Renal cortical epithelial cell (primary cell): Measurements from ENCODE around the gene MARCHF3. TPM values are rescaled to one million over a fixed set of nuclear protein-coding genes. Genes with fewer than 3 reads are reported as not detected.
"Not testable (repeated sequence)": the region's sequence is repeated elsewhere in the genome, so short reads cannot be mapped to it uniquely, and the experiment has no call there.

Experiments
- DNase-seq: peaks from one replicate; pipeline ENCODE4 v3.0.0-alpha.2; 2011; ENCODE audit warnings: low read depth
- total RNA-seq: library from RNA; depleted of rRNA; stranded (reverse); fragments of >200 nt; gene quantifications from 2 replicates; pipeline ENCODE4 v1.2.3, GENCODE V29; 2014

The MARCHF3 gene, protein sequence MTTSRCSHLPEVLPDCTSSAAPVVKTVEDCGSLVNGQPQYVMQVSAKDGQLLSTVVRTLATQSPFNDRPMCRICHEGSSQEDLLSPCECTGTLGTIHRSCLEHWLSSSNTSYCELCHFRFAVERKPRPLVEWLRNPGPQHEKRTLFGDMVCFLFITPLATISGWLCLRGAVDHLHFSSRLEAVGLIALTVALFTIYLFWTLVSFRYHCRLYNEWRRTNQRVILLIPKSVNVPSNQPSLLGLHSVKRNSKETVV
- 1.0 and 1.7 TPM in 2 replicates for total RNA-seq

DNA sequence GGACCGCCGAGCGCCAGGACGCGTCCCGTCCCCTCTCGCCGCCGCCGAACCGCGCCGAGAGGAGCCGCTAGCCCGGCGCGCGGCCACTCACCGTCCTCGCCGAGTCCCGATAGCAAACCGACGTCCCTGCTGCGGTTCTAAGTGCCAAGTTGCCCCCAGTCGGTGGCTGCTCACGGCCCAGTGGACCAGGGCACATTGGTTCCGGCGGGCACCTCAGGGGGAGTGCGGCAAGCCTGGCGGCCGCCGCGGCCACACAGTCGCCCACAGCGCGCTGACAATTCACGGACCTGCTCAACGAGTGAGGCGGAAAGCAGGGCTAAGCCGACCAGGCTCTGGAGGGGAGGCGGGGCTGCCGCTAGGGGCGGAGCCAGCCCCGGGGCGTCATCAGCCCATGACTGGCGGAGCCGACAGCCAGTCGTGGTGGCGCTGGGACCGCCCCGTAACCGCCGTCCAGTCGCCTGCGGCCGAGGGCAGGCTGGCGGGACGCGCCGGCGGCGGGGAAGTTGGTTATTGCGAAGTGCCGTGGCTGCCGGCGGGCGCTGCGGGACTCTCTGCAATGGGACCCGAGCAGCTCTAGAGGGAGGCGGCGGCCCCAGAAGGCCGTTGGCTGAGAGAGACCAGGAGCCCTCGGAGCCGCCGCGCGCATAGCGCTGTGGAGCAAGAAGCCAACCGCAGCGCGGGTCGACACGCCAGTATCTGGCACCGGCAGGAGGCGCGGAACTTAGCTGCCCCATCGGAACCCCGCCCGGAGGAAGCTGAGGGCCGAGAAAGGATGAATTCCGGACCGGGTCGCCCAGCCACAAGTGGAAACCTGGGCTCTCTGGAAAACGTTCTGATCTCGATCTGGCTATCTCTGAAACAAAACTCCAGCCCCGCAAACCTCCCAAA, at the start of gene MARCHF3:
Gene MARCHF3 (minus strand): TSS at position 300 of the 888 bp plus-strand sequence. CDS start 112,387 bp downstream, outside the sequence.
- DNase-seq, result peak; percentile 81

DNA sequence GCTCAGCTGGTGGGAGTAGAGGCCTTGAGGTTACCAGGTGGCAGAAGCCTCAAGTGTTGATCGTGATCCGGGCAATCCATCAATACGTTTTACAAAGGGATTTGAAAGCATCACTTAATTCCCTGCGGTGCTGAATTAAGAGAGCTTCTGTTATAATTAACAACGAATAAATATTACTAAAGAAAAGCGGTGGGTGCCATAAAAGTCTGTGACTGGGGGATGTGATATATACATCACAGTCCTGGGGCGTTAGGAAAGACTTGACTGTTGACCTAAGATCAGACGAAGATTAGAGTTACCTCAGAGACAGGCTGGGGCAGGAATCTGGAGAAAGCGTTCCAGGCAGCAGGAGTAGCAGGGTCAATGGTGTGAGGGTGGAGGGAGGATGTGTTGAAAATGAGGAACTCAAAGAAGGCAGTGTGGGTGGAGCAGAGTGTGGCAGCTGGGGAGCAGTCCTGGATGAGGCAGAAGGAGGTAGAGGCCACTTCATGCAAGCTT, 49.7 kb upstream of the MARCHF3 start:
- no peak for DNase-seq

DNA sequence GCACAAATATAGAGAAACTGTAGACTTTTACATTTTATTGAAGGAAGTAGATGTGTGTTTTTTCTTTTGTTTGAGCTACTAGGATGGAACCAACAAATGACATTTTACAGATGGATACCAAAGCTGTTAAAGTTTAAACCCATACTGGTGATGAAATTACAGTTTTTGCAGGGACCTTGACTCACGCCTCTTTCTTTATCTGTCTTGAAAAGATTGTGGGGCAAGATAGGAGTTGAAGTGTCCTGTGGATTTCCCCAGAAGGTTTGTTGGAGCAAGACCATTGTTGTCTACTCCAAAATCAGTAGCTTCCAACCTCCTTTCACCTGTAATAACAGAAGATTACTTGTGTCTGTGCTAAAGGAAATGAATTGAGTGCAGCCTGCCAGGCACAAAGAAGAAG, 47.0 kb upstream of the MARCHF3 start:
- DNase-seq, result no peak

DNA sequence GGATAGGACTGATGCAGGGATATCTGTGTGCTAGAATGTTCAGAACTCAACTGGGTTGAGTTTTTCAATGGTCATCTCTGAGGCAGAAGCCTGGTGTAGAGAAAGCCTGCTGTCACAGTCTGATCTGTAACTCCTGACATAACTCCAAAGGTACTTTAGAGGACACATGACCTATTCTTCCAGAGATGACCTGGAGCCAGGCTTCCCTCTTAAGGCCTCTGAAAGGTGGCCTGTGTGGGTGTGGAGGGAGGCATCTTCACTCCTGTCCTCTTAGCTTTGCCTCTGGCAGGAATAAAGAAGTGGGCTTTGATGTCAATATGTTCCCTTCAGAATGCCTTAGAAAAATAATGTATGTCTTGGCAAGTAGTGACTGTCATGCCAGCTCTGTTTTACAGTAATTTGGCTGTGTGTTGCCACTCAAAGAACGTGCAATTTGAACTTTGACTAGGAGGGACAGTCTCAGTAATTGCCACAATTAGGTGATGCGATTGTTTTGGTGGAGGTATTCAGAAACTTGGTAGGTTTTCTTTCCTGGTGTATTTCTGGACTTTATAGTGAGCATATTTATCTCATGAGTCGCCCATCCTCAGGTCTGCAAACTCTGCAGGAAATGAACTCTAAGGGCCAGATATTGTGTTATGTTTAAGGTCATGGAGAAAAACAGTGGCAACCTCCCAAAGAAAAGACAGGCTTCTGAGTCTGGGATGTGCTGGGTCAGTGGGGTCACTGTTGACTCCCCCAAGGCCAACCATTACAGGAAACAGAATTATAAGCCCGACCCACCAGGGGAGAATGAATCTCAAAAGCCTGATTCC, 46.2 kb upstream of the MARCHF3 start:
- peak; percentile 72 for DNase-seq

DNA sequence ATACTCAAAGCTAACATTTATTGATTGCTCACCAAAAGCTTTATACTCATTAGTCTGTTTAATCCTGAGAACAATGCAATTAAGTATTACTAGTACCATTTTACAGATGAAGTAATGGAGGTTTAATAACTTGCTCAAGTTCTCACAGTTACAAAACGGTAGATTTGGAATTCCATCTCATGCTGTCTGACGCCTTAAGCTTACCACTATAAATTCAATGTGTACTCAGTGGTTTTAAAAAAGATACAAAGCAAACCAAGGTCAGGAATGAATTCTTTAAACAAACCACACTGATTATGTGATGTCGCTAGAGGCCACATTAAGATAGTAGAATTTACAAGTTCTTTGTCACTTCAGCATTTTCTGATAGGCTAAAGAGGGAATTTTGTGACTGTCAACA, 44.1 kb upstream of the MARCHF3 start:
- no peak for DNase-seq

DNA sequence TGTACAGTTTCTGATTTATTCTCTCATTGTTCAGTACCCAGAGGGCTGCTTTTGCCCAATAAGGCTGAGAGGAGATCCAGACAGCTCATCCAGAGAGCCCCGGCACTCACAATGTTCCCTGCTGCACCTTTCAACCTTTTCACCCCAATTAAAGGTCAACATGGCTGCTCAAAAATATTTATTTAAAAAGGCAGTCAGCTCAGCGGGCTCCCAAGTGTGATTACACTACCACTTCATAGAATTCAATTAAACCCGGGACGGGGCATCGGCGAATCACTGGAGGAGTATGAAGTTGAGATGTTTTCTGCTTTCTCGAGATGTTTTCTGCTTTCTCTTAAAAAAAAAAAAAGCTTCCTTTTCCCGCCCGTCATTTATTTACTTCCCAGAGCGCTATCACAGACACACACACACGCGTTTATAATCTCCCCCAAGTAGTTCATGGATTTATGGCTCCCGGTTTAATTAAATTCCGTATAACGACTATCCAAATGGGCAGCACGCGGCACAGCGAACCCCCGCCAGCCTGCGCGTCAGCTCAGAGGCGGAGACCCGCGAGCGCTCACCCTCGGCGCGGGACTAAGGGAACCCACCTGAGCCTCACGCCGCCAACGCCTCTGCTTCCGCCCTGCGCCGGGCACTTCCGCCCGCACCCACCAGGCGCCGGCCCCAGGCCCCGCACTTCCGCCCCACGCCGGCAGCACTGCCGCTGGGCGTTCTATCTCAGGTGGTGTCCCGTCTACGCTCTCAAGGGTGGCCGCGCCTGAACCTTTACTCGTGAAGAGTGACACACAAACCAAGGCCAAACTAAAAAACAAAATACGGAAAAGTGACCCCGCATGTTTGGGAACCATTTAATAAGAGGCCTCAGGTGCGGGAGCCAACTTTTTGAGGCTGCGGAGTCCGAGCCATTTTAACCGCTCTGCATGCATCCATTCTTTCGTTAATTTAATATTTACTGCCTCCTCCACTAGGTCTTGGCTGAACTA, 42.8 kb upstream of the MARCHF3 start, which contains the start of gene C5orf63:
Gene C5orf63 (minus strand): TSS at position 642 of the 986 bp plus-strand sequence. CDS start 14,507 bp downstream, outside the sequence.
- peak; percentile 19 for DNase-seq

DNA sequence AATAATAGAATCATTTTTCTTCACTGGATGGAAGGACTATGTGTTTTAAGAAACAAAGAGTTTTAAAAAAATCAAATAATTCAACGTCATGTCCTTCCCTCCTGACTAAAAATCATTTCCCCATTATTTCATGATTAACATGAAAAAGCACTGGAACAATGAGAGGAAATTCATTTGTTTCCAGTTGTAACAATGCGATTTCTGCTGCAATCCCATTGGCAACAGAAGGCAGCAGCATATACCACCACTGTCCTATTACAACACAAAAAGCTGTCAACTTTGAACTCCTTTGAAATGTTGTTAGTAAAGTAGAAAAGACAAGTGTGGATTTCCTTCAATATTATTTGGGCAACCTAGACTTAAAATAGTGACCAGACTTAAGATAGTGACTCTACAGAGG, 39.9 kb upstream of the MARCHF3 start:
- DNase-seq, result no peak

DNA sequence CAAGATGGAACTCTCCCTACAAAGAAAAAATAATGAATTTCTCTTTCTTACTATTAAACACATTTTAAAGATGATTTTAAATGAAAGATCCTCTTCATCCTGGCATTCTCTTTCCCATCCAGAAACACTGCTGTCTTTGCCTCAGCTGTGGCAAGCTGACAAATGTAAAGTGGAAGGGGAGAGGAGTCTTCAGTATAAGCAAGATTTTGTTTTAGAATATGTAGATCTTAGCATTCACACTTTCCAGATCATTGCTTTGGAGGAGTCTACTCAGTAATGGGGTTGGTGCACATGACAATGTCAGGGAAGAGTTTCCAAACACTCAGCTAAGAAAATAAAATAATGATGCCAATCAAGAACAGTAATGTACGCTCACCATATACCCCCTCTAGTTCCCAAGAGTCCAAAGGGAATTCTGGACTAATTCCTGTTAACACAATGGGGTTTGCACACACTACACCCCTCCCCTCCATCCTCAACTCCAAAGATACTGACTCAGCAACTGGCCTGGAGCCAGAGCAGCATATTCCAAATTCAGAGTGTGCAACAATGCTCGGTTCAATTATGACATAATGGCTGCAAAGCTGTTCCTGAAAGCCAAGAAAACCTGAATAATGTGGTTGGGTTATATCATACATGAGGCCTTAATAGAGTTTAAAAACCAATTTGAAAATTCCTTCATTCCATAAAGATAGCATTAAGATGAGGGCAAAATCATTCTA, 38.3 kb upstream of the MARCHF3 start:
- peak; percentile 73 for DNase-seq

DNA sequence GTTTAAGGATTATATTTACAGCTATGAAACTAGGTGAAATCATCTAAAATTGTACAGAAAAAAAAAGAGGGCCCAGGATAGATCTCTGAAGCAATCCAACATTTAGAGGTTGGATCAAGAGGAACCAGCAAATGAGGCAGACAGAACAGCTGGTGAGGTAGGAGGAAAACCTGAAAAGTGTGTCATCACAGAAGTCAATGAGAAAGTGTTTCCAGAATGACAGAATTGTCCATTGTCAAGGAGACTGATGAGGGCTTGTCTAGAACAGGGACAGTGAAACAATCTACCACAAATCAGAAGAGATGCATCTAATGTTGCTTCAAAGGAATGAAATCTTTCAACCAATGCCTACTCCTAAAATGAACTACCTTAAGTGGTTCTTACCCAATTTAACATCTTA, 36.4 kb upstream of the MARCHF3 start:
- no peak for DNase-seq

DNA sequence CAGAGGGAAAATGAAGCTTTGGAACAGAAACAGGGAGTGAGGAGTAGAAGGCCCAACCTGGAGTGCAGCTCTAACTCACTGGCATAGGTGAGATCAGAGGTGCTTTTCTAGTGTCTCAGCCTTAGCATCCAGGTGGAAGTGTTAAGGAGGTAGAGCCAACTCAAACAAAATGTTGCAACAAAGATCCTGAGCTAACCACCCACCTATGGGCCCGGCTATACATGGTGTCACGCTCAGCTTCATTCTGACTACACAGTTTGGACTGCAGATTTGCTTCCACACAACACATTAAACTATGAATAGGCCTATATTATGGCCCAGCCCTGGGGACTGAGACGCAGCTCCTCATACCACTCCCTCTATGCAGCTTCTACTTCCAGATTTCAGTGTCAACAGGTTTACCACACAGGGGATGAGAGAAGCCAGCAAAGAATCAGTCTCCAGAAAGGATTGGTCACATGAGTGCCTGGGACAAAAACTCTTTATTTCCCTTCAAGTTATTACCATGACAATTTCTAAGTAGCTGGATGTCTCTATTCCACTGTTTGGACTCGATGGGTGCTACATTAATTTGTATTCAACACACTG, 34.0 kb upstream of the MARCHF3 start:
- no peak for DNase-seq

DNA sequence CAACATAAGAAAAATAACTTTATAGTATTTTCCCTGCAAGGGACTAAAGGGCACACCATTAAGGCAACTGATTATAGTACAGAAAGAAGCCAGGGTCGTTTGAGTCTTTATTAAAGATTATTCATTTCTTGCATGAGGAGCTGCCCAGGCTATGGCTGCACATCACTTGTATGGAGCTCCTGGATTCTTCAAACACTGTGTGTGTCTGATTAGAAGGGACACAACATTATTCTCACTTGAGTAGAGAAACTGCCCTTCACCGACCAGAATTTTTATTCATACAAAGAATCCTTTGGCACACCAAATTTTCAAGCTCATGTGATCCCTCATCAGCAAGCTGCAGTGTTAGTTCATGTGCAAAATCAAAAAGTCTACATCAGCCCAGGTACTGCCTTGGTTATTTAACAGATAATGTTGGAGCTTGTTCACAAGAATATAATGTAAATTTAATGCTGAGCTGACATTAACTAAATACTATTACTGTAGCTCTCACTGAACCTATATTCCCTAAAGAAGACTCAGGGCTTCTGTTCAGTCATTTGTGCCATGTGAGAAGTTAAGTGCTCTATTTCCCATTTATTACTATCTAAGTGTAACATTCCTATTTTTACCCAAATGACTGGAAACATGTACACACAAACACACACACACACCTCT, 33.0 kb upstream of the MARCHF3 start:
- DNase-seq, result no peak

DNA sequence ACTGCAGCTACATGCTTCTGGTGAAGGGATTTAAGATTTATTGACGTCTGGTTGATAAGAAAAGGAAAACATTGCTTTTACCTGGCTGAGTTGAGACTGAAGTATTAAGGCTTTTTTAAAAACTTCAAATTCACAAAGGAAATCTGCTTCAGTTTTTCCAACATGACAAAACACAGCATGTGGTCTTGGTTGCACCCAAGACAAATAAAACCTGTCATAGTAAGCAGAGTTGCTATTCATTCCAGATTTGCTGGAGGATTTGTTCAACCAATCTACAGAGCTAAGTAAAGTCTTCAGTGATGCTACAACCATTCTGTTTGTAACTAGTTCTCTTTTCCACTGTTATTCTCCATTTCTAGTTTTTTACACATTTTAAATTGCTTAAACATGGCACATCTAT, 31.6 kb upstream of the MARCHF3 start:
- DNase-seq, result no peak

DNA sequence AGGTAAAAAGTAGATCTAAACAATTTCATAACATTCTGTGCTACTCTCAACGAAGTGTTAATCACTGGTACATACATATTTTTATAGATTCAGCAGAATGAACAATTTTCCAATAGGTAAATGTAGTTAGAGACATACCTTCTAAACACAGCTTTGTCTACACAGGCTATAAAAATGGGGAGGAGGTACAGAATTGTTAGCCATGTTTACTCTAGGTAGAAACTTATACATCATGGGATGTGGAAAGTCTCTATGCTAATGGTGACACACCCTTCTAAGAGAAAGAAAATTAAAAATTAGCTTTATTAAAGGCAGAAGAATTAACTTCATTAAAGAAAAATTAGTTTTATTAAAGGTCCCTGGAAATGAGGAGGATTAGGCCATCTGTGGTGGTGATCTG, 31.2 kb upstream of the MARCHF3 start:
- DNase-seq, result no peak

DNA sequence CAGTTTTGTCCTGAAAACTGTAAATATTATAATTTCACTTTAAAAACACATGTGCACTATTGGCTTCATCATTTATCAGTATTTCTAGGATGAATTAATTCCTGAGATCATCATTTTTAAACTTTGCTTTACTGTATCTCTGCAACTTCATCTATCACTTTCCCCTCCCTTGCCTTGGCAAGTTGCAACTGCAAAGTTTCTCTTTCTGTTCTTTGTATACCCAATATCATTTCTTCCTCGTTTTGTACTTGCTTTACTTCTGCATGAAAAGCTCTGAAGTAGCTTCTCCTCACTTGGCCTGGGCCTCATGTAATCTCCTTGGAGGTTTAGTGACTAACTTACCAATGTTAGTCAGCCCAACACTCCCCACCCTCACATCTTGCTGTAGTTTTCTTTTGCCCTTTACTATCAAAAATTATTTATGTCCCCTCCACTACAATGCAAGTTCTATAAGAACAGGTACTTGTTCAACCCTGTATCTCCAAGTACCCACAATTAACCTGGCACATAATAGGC, 30.2 kb upstream of the MARCHF3 start:
- no peak for DNase-seq

DNA sequence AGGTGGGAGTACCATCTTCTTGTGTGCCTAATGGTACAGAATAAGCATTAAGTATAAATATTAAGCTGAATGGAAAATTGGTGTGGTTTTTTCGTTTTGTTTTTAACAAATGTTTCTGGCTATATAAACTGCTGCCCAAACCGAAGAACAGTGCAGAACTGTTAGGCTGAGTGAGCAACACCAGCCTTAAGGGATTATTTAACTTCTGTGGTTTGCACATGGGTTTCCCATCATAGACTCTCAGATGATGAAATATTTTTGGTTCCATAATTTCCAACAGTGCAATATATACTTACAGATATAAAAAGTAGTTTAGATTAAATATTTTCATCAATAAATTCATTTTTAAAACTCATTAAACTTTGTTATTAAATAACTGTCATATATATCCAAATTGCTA, 26.5 kb upstream of the MARCHF3 start:
- DNase-seq, result no peak

DNA sequence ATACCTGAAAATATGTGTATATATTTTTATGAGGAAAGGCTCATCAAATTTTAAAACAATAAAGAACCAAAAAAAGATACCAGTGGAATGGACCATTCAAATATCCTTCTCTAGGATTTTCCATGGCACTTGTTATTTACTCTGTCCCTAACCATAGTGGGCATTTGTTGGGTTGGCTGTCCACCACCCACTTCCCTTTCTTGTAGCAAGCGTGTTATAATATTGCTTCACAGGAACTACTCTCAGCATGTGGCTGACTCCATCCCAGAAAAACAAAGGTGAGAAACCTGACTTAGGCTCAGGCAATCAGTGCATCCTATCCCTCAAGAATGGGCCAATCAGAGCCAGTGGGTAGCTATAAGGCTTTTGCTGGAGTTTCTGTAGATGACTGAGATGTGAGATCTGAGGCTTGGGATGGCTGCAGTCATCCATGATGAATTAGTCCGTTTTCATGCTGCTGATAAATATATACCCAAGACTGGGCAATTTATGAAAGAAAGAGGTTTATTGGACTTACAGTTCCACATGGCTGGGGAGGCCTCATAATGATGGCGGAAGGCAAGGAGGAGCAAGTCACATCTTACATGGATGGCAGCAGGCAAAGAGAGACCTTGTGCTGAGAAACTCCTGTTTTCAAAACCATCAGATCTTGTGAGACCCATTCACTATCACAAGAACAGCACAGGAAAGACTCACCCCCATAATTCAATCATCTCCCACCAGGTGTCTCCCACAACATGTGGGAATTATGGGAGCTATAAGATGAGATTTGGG, 25.7 kb upstream of the MARCHF3 start:
- no peak for DNase-seq

DNA sequence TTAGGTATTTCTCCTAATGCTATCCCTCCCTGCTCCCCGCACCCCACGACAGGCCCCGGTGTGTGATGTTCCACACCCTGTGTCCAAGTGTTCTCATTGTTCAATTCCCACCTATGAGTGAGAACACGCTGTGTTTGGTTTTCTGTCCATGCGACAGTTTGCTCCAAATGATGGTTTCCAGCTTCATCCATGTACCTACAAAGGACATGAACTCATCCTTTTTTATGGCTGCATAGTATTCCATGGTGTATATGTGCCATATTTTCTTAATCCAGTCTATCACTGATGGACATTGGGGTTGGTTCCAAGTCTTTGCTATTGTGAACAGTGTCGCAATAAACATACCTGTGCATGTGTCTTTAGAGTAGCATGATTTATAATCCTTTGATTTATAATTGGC, 23.2 kb upstream of the MARCHF3 start:
- DNase-seq, result not testable (repeated sequence)

DNA sequence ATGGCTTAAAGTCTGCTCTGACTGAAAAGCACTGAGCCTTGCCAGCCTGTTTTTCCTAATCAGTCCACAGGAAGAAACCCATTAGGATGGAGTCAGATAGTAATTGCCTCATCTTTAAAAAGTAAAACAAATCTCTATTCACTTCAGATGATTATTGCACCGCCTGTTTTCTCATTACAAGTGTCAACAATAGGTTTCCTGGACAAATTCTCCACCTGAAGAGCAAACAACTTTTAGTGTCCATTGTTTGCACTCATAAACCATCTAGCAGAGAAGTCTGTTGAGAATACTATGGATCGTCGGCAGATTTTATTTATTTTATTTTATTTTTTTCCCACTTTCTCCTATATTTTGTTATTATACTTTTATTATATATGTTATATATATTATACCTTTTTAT, 22.7 kb upstream of the MARCHF3 start:
- no peak for DNase-seq
